ENCODE results near the gene ATF7IP2. TPM values are rescaled to one million over a fixed set of nuclear protein-coding genes. Genes with fewer than 3 reads are reported as not detected.
A peak's percentile ranks its signal among the peaks of the same experiment; 100 is the strongest.
"Not testable (repeated sequence)": the region's sequence is repeated elsewhere in the genome, so short reads cannot be mapped to it uniquely, and the experiment has no call there.

The ATF7IP2 gene
- 0.98 and 2.2 TPM in 2 replicates for total RNA-seq (2014; rRNA removed; shearing (Covaris generic))
- 1.1 and 1.5 TPM in 2 replicates for polyA plus RNA-seq (2015; cell fraction: cytosol; rRNA removed)
- polyA plus RNA-seq (2015; cell fraction: nucleus; rRNA removed) = 6.4 and 13.7 TPM in 2 replicates

GRCh38 chr16:10385725-10386516, at the start of gene ATF7IP2:
ATF7IP2 (plus strand) TSS chr16:10386061; CDS start chr16:10430621, 44,560 bp downstream.
- DNase-seq (ENCODE audit: low read depth, low spot score) = peak; percentile 62
- in situ Hi-C loops (cut with HindIII; ENCODE audit: low pct_unique_long_range_greater_than_20kb, low sequenced_read_pairs) = no loop called here

GRCh38 chr16:10338426-10338825, 47.4 kb upstream of the ATF7IP2 start:
- no peak for DNase-seq (ENCODE audit: low read depth, low spot score)
- in situ Hi-C loops (cut with HindIII; ENCODE audit: low pct_unique_long_range_greater_than_20kb, low sequenced_read_pairs) = no loop called here

- DNase-seq (ENCODE audit: low read depth, low spot score) = no peak
- in situ Hi-C loops (cut with HindIII; ENCODE audit: low pct_unique_long_range_greater_than_20kb, low sequenced_read_pairs) = no loop called here
Observed at GRCh38 chr16:10339777-10340732, 45.8 kb upstream of the ATF7IP2 start.

- in situ Hi-C loops (cut with HindIII; ENCODE audit: low pct_unique_long_range_greater_than_20kb, low sequenced_read_pairs) = no loop called here
- no peak for DNase-seq (ENCODE audit: low read depth, low spot score)
Observed at GRCh38 chr16:10343124-10343760, 42.6 kb upstream of the ATF7IP2 start.

- DNase-seq (ENCODE audit: low read depth, low spot score); in situ Hi-C loops (cut with HindIII; ENCODE audit: low pct_unique_long_range_greater_than_20kb, low sequenced_read_pairs): not testable (repeated sequence)
Observed at GRCh38 chr16:10344699-10345098, 41.2 kb upstream of the ATF7IP2 start.

- in situ Hi-C loops (cut with HindIII; ENCODE audit: low pct_unique_long_range_greater_than_20kb, low sequenced_read_pairs) = no loop called here
Observed at GRCh38 chr16:10345629-10346028, 40.2 kb upstream of the ATF7IP2 start.

GRCh38 chr16:10349851-10350250, 36.0 kb upstream of the ATF7IP2 start:
- in situ Hi-C loops (cut with HindIII; ENCODE audit: low pct_unique_long_range_greater_than_20kb, low sequenced_read_pairs) = no loop called here
- no peak for DNase-seq (ENCODE audit: low read depth, low spot score)

More at GRCh38 chr16:10345629-10346028, 40.2 kb upstream of the ATF7IP2 start:
- DNase-seq (ENCODE audit: low read depth, low spot score) = no peak

GRCh38 chr16:10352262-10352661, 33.6 kb upstream of the ATF7IP2 start:
- DNase-seq (ENCODE audit: low read depth, low spot score) = no peak
- in situ Hi-C loops (cut with HindIII; ENCODE audit: low pct_unique_long_range_greater_than_20kb, low sequenced_read_pairs) = no loop called here

GRCh38 chr16:10355589-10355988, 30.3 kb upstream of the ATF7IP2 start:
- in situ Hi-C loops (cut with HindIII; ENCODE audit: low pct_unique_long_range_greater_than_20kb, low sequenced_read_pairs) = no loop called here
- DNase-seq (ENCODE audit: low read depth, low spot score) = no peak

- in situ Hi-C loops (cut with HindIII; ENCODE audit: low pct_unique_long_range_greater_than_20kb, low sequenced_read_pairs) = no loop called here
Observed at GRCh38 chr16:10356870-10357842, 28.7 kb upstream of the ATF7IP2 start.

GRCh38 chr16:10361747-10362076, 24.1 kb upstream of the ATF7IP2 start:
- DNase-seq (ENCODE audit: low read depth, low spot score); in situ Hi-C loops (cut with HindIII; ENCODE audit: low pct_unique_long_range_greater_than_20kb, low sequenced_read_pairs): not testable (repeated sequence)

More at GRCh38 chr16:10356870-10357842, 28.7 kb upstream of the ATF7IP2 start:
- DNase-seq (ENCODE audit: low read depth, low spot score) = peak; percentile 88

- in situ Hi-C loops (cut with HindIII; ENCODE audit: low pct_unique_long_range_greater_than_20kb, low sequenced_read_pairs) = no loop called here
- DNase-seq (ENCODE audit: low read depth, low spot score) = no peak
Observed at GRCh38 chr16:10362077-10362863, 23.6 kb upstream of the ATF7IP2 start.

GRCh38 chr16:10362864-10363197, 23.0 kb upstream of the ATF7IP2 start:
- in situ Hi-C loops (cut with HindIII; ENCODE audit: low pct_unique_long_range_greater_than_20kb, low sequenced_read_pairs); DNase-seq (ENCODE audit: low read depth, low spot score): not testable (repeated sequence)

GRCh38 chr16:10366619-10367018, 19.2 kb upstream of the ATF7IP2 start:
- in situ Hi-C loops (cut with HindIII; ENCODE audit: low pct_unique_long_range_greater_than_20kb, low sequenced_read_pairs); DNase-seq (ENCODE audit: low read depth, low spot score): not testable (repeated sequence)

GRCh38 chr16:10367616-10368188, 18.2 kb upstream of the ATF7IP2 start:
- no peak for DNase-seq (ENCODE audit: low read depth, low spot score)
- in situ Hi-C loops (cut with HindIII; ENCODE audit: low pct_unique_long_range_greater_than_20kb, low sequenced_read_pairs) = no loop called here
